Measurements from ENCODE around the gene PEX11A. TPM values are rescaled to one million over a fixed set of nuclear protein-coding genes. Genes with fewer than 3 reads are reported as not detected.

Gene PEX11A
- total RNA-seq, 4 donors from 2014 or later, result 4.1 to 50.8 (median 15.7) TPM

DNA sequence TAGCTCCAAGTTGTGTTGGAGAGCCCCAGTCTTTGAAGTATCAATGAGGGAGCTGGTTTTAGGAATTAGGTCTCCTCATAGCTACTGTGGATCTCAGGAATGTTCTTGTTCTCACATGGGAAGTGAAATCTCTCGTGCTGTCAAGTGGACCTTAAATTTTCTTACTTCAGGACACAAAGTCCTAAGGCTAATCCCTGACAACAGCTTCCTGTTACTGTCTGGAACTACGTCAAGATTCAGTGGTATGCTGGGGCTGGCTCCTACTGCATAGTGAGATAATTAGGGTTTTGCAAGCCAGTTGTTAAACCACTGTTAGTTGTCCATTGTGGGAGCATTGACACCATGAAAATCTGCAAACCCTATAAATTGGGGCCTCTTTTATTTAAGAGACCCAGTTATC, 37.7 kb upstream of the PEX11A start:
- no peak for TF ChIP-seq CTCF (IDR thresholded peaks at IDR 0.05)
- no peak for TF ChIP-seq POLR2A (IDR thresholded peaks at IDR 0.05)
- Histone ChIP-seq H3K4me1 (no peaks in the 10 kb centered on the region), H3K9me3 (no peaks in the 10 kb centered on the region), H3K4me3 (no peak overlapping the region), H3K27me3 (no peaks in the 10 kb centered on the region), H3K36me3 (no peaks in the 10 kb centered on the region), H3K27ac (peak overlapping the region in 1 of 4 donors; percentile 36)
- no peak for DNase-seq

DNA sequence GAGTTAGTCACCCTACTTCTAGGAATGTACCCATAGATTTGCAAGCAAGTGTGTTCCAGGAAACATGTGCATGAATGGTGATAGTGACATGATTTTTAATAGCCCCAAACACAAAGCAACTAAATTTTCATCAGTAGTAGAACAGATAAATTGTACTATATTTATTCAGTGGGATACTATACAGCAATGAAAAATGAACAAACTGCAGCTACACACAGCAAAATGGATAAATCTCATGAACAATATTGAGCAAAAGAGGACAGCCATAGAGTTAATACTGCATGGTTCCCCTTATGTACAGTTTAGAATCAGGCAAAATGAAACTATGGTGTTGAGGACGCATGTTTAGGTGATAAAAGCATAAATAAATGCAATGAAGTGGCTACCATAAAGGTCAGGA, 34.5 kb upstream of the PEX11A start:
- Histone ChIP-seq H3K9me3 (no peaks in the 10 kb centered on the region), H3K27me3 (no peaks in the 10 kb centered on the region), H3K27ac (no peak overlapping the region), H3K4me1 (no peaks in the 10 kb centered on the region), H3K36me3 (no peaks in the 10 kb centered on the region), H3K4me3 (no peak overlapping the region)
- no peak for DNase-seq
- no peak for TF ChIP-seq CTCF (IDR thresholded peaks at IDR 0.05)
- no peak for TF ChIP-seq POLR2A (IDR thresholded peaks at IDR 0.05)

DNA sequence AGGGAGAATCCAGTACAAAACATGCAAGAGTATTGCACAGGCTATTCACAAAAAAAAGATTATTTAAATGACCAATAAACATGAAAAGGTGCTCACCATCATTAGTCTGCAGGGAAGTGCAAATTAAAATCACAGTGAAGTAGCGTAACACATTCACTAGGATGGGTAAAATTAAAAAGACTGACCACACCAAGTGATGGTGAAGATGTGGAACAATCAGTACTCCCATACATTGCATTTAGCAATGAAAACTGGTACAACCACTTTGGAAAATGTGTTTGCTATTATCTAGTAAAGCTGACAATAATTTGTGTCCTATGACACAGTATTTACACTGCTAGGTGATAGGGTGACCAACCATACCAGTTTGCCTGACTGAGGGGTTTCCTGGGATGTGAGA, 34.1 kb upstream of the PEX11A start:
- DNase-seq, result no peak

DNA sequence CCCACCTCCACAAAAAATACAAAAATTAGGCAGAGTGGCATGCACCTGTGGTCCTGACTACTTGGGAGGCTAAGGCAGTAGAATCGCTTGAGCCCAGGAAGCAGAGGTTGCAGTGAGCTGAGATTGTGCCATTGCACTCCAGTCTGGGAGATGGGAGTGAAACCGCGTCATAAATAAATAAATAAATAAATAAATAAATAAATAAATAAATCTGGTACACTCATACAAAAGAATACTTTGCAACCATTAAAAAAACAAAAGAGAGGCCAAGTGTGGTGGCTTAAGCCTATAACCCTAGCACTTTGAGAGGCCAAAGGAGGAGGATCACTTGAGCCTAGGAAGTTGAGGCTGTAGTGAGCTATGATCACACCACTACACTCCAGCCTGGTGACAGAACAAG, 32.5 kb upstream of the PEX11A start:
- Histone ChIP-seq H3K27me3 (no peaks in the 10 kb centered on the region), H3K27ac (no peak overlapping the region), H3K4me3 (no peak overlapping the region), H3K9me3 (no peaks in the 10 kb centered on the region), H3K4me1 (no peaks in the 10 kb centered on the region), H3K36me3 (no peaks in the 10 kb centered on the region)
- no peak for TF ChIP-seq POLR2A (IDR thresholded peaks at IDR 0.05)
- no peak for TF ChIP-seq CTCF (IDR thresholded peaks at IDR 0.05)
- DNase-seq, result no peak

More for the DNA sequence above, 34.1 kb upstream of the PEX11A start:
- H3K36me3 ChIP-seq, result no peaks in the 10 kb centered on the region
- no peak for TF ChIP-seq CTCF (IDR thresholded peaks at IDR 0.05)
- TF ChIP-seq POLR2A (IDR thresholded peaks at IDR 0.05), result no peak
- H3K27me3 ChIP-seq, result no peaks in the 10 kb centered on the region
- H3K9me3 ChIP-seq, result no peaks in the 10 kb centered on the region
- no peaks in the 10 kb centered on the region for H3K4me1 ChIP-seq
- no peak overlapping the region for H3K4me3 ChIP-seq
- no peak overlapping the region for H3K27ac ChIP-seq

DNA sequence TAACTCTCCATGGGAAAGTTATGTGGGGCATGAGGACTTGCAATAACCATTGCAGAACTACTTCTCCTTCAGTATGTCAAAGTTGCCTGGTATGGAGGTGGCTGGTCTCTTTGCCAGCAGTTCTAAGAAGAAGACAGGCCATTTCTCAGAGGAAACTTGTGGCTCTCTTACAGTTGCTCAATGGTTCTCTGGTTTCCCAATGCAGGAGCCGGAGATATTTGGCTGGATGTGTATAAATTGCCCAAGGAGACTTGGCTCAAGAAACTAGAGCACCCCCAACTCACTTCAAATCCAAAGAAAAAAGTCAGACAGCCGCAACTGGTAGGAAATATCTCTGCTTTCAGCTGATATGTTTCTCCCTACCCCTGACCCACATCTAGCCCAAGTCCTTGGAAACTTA, 24.2 kb upstream of the PEX11A start:
- Histone ChIP-seq H3K4me3 (no peak overlapping the region), H3K27me3 (no peaks in the 10 kb centered on the region), H3K9me3 (no peaks in the 10 kb centered on the region), H3K36me3 (no peaks in the 10 kb centered on the region), H3K4me1 (no peaks in the 10 kb centered on the region), H3K27ac (no peak overlapping the region)
- DNase-seq, result no peak
- TF ChIP-seq POLR2A (IDR thresholded peaks at IDR 0.05) (no peak), CTCF (IDR thresholded peaks at IDR 0.05) (no peak)

DNA sequence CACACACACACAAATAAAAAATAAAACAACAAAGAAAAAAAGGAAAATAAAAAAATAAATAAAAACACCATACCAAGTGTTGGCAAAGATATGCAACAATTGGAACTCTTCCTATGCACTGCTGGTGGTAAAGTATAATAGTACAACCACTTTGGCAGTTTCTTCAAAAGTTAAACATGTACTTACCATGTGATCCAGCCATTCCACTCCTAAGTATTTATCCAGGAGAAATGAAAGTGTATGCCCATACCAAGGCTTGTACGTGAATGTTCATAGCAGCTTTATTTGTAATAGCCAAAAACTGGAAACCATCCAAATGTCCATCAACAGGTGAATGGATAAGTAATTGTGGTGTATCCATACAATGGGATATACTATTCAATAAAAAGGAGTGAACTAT, 17.0 kb upstream of the PEX11A start:
- Histone ChIP-seq H3K27me3 (no peaks in the 10 kb centered on the region), H3K9me3 (no peaks in the 10 kb centered on the region), H3K4me1 (no peaks in the 10 kb centered on the region), H3K27ac (no peak overlapping the region), H3K36me3 (no peaks in the 10 kb centered on the region), H3K4me3 (no peak overlapping the region)
- TF ChIP-seq POLR2A (IDR thresholded peaks at IDR 0.05) (no peak), CTCF (IDR thresholded peaks at IDR 0.05) (no peak)
- DNase-seq, result no peak

Data from Peyer's patch (tissue), 4 donors.